Cardiac muscle cell (in vitro differentiated cells and primary cell): ENCODE data around the gene CTBP2. TPM values are rescaled to one million over a fixed set of nuclear protein-coding genes. Genes with fewer than 3 reads are reported as not detected.

Source experiments
- DNase-seq, 2 donors: peaks; one replicate each; pipeline versions ENCODE4 v3.0.0 to v3.0.0-alpha.2; 2010 to 2017; ENCODE audit warnings: low read depth in 1 of 2, low spot score in 1 of 2
- H3K27ac ChIP-seq: fragments of 200-600 bp; sonication (generic); 2 replicates; pipeline ENCODE4 v1.5.1; 2016
- H3K27me3 ChIP-seq: fragments of 200-600 bp; sonication (generic); 2 replicates; pipeline ENCODE4 v1.6.0; 2016; ENCODE audit warnings: control low read depth
- H3K36me3 ChIP-seq: fragments of 200-600 bp; sonication (generic); 2 replicates; pipeline ENCODE4 v1.5.1; 2016; ENCODE audit warnings: control low read depth
- H3K4me1 ChIP-seq: fragments of 200-600 bp; sonication (generic); 2 replicates; pipeline ENCODE4 v1.8.1; 2017; ENCODE audit warnings: low read depth, mild to moderate bottlenecking, mixed run types
- H3K4me3 ChIP-seq: fragments of 200-600 bp; sonication (generic); 2 replicates; pipeline ENCODE4 v1.5.1; 2016; ENCODE audit warnings: mild to moderate bottlenecking
- H3K9me3 ChIP-seq: fragments of 200-600 bp; sonication (generic); 2 replicates; pipeline ENCODE4 v1.5.1; 2017; ENCODE audit warnings: low read depth, mild to moderate bottlenecking, control low read depth
- CTCF ChIP-seq: IDR thresholded peaks from 2 replicates; pipeline ENCODE4 v1.5.1; 2012; ENCODE audit warnings: low read depth, mild to moderate bottlenecking, low read length
- polyA plus RNA-seq: library from polyadenylated mRNA; unstranded; fragments of >200 nt; fragmentation: Nextera tagmentation; extraction: Ambion mirVana; gene quantifications from 2 replicates; pipeline ENCODE4 v1.2.1, GENCODE V29; 2016
- total RNA-seq: library from RNA; depleted of rRNA; stranded (reverse); fragments of >200 nt; gene quantifications from 2 replicates; pipeline ENCODE4 v1.2.3, GENCODE V29; 2016

CTBP2 gene
- total and polyA plus RNA-seq, 2 experiments from 2014 or later: 67.4 to 74.5 TPM

GRCh38 chr10:125204400-125204799 lies 44.0 kb upstream of the CTBP2 start:
- no peaks in the 10 kb centered on the region for H3K27me3 ChIP-seq
- no peak overlapping the region for H3K4me3 ChIP-seq
- TF ChIP-seq CTCF: no peak
- no peaks in the 10 kb centered on the region for H3K4me1 ChIP-seq
- no peaks in the 10 kb centered on the region for H3K36me3 ChIP-seq
- DNase-seq: no peak
- no peaks in the 10 kb centered on the region for H3K9me3 ChIP-seq
- no peak overlapping the region for H3K27ac ChIP-seq

GRCh38 chr10:125203186-125203800 lies 42.9 kb upstream of the CTBP2 start:
- no peak overlapping the region for H3K27ac ChIP-seq
- no peaks in the 10 kb centered on the region for H3K36me3 ChIP-seq

GRCh38 chr10:125201791-125202622 lies 41.6 kb upstream of the CTBP2 start:
- H3K9me3 ChIP-seq: no peaks in the 10 kb centered on the region
- H3K27me3 ChIP-seq: no peaks in the 10 kb centered on the region
- H3K4me3 ChIP-seq: no peak overlapping the region
- H3K36me3 ChIP-seq: no peaks in the 10 kb centered on the region
- TF ChIP-seq CTCF: no peak
- H3K27ac ChIP-seq: no peak overlapping the region
- H3K4me1 ChIP-seq: no peaks in the 10 kb centered on the region
- DNase-seq: no peak

More at GRCh38 chr10:125203186-125203800, 42.9 kb upstream of the CTBP2 start:
- Histone ChIP-seq H3K9me3 (no peaks in the 10 kb centered on the region), H3K4me1 (no peaks in the 10 kb centered on the region), H3K4me3 (no peak overlapping the region), H3K27me3 (no peaks in the 10 kb centered on the region)
- DNase-seq: no peak
- no peak for TF ChIP-seq CTCF

GRCh38 chr10:125201108-125201524 lies 40.8 kb upstream of the CTBP2 start:
- no peaks in the 10 kb centered on the region for H3K9me3 ChIP-seq
- no peak for DNase-seq
- H3K36me3 ChIP-seq: no peaks in the 10 kb centered on the region
- no peaks in the 10 kb centered on the region for H3K4me1 ChIP-seq
- no peaks in the 10 kb centered on the region for H3K27me3 ChIP-seq
- H3K27ac ChIP-seq: no peak overlapping the region
- no peak for TF ChIP-seq CTCF
- no peak overlapping the region for H3K4me3 ChIP-seq

GRCh38 chr10:125200396-125200795 lies 40.0 kb upstream of the CTBP2 start:
- H3K27ac ChIP-seq: no peak overlapping the region
- no peak for DNase-seq
- TF ChIP-seq CTCF: no peak

More at GRCh38 chr10:125200396-125200795, 40.0 kb upstream of the CTBP2 start:
- H3K36me3 ChIP-seq: no peaks in the 10 kb centered on the region
- no peaks in the 10 kb centered on the region for H3K9me3 ChIP-seq
- H3K4me3 ChIP-seq: no peak overlapping the region
- no peaks in the 10 kb centered on the region for H3K27me3 ChIP-seq
- no peaks in the 10 kb centered on the region for H3K4me1 ChIP-seq
